T1000 (cell line): ENCODE data around the gene BCL6B.

Source experiments
- DNase-seq: peaks from one replicate; lab custom pipeline; 2025; ENCODE audit warnings: mixed read lengths; lab: John Stamatoyannopoulos, UW

Gene BCL6B

DNA sequence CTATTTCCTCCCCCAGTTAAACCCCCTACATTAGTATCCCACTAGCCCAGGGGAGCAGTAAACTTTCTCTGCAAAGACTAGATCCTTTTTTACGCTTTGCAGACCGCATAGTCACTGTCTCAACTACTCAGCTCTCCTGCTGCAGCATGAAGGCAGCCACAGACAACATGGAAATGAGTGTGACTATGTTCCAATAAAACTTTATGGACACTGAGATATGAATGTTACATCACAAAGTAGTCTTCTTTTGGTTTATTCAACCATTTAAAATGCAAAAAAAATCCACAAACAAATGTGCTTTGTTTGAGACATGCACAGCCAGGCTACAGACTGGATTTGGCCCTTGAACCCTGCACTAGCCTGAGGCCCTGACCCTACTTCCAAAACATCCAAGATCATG, 12.3 kb upstream of the BCL6B start:
- DNase-seq = no peak

GRCh38 chr17:7011415-7011814, 11.4 kb upstream of the BCL6B start:
- DNase-seq = no peak

- no peak for DNase-seq
Observed at GRCh38 chr17:7011942-7012254, 11.0 kb upstream of the BCL6B start.

- DNase-seq = peak; percentile 98
Observed at GRCh38 chr17:7014261-7014994, 8.4 kb upstream of the BCL6B start.

- DNase-seq = no peak
Observed at GRCh38 chr17:7014995-7015958, 7.6 kb upstream of the BCL6B start.

GRCh38 chr17:7016418-7016817, 6.4 kb upstream of the BCL6B start:
- no peak for DNase-seq

- no peak for DNase-seq
Observed at GRCh38 chr17:7016886-7017826, 5.7 kb upstream of the BCL6B start.

GRCh38 chr17:7017827-7018200, 5.0 kb upstream of the BCL6B start:
- DNase-seq = no peak

DNA sequence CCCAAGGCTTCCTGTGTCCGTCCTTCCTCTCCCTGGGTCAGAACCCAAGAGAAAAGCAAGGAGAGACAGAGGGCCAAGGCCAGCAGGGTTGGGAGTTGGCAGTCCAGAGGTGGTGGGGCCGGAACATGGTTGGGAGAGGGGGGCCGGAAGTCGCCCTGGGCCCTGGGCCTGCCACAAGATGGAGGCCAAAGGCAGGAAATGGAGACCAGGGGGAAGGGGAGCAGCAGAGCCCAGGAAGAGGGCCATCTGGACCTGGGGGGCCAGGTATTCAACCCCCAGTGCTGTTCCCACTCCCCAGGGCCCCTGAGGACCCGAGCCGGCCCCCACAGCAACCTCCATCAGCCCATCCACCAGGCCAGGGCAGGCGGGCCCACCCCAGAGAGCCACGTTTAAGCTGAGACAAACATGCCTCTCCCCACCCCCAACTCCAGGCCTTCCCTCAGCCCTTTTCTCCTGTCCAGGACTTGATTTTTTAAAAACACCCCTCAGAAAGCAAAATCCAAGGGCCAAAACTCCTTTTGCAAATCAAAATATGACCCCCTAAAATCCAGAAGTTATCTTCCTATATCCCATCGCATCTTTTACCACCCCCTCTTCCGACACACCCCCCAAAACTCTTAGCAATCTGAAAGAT, 4.4 kb upstream of the BCL6B start:
- DNase-seq = no peak

DNA sequence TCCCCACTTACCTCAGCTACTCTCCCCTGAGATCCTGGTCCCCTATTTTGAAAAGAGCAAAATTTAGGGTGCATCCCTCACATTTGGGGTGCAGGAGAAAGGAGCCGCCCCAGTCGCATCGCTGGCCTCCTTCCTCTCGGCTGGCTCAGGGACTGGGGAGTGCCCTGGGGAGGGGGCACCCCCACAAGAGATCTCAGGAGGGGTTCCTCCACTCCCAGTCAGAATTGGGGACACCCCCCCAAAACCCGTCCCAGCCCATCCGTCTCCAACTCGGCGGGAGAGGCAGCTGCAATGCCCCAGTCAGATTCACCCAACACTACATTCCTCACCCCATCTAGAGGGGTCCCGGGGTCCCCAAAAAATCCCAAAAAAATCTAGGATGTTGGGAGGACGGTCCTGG, 3.5 kb upstream of the BCL6B start:
- no peak for DNase-seq

DNA sequence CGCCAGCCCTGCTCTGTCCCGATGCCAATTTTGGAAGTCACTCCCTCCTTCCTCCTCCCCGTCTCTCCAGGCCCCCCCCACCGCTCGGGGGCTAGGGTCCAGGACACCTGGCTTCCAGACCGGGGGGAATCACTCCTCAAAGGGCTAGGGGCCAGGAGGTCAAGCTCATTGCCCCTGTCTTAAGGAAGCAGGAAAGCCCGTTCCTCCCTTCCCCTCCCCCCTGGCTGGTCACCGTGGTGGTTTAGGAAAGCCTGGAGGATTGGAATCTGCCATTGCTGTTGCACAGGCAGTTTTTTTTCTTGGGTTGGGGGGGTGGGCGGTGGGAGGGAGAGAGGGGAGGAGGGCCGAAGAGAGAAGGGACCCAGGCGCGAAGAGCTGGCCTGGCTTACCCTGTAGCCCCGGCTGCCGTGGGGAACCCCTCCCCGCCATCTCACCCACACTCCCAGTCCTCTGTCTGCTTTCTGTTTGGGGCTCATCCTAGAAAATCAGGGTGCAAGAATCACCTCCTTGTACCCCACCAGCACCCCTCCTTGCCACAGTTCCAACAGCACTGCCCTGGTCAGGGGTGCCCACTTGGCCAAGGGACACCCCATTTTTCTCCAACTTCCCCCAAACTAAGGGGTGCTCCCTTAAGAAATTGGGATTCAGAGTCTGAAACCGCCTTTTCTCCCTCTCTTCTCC, 2.9 kb upstream of the BCL6B start:
- DNase-seq = no peak

GRCh38 chr17:7020894-7021664, 1.8 kb upstream of the BCL6B start:
- DNase-seq = no peak

DNA sequence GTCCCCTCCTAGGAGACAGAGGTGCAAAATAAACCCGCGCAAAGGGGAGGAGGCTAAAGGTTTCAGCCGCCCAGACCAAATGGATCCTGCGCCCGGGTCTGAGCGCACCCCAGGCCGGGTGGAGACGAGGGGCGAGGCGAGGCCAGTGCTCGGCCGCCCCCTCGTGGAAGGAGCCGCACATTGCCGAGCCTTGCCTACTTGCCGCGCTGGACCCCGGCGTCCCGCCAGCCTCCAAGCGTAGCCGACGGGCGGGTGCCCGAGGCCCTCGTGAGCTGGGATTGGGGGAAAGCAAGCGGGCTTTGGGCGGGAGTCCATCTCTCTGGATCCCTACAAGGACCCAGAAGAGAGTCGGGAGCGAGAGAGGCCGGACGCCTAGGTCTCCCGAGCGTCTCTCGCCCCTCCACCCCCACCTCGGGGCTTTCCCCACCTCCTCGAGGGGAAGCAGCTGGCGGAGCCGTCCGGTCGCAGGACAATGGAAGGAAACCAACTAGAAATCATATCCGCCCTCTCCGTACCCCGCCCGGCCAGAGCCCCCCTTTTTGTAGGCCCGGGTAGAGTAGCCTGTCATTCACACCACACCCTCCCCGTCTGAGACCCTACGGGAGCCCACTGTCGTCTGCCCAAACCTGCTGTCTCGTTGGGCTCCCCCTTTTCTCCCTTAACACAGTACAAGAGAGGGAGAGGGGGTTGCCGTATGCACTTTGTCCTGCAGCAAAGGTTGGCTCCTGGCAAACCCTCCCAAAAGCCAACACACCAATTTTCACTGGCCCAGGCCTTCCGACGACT, 664 bp upstream of the BCL6B start:
- peak; percentile 67 for DNase-seq

DNA sequence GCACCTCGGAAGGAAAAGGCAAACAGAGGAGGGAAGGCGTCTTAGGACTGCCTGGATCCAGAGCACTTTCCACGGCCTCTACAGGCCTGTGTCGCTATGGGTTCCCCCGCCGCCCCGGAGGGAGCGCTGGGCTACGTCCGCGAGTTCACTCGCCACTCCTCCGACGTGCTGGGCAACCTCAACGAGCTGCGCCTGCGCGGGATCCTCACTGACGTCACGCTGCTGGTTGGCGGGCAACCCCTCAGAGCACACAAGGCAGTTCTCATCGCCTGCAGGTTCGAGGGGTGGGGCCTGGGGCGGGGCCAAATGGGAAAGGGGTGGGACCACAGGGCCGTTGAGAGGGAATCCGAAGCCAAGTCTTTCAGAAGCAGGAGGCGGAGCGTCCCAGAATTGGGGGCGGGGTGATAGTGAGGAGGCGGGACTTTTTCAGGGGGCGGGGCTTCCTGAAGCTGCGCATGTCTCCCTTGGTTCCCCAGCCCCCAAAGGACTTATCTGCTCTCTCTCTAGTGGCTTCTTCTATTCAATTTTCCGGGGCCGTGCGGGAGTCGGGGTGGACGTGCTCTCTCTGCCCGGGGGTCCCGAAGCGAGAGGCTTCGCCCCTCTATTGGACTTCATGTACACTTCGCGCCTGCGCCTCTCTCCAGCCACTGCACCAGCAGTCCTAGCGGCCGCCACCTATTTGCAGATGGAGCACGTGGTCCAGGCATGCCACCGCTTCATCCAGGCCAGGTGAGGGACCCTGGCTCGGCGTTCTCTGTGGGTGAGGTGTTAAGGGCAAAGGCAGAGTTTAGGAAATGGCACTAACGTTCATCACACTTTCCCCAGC, 939 bp downstream of the BCL6B start:
- peak; percentile 84 for DNase-seq

DNA sequence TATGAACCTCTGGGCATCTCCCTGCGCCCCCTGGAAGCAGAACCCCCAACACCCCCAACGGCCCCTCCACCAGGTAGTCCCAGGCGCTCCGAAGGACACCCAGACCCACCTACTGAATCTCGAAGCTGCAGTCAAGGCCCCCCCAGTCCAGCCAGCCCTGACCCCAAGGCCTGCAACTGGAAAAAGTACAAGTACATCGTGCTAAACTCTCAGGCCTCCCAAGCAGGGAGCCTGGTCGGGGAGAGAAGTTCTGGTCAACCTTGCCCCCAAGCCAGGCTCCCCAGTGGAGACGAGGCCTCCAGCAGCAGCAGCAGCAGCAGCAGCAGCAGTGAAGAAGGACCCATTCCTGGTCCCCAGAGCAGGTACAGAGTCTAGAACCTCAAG, 1.5 kb downstream of the BCL6B start:
- no peak for DNase-seq

DNA sequence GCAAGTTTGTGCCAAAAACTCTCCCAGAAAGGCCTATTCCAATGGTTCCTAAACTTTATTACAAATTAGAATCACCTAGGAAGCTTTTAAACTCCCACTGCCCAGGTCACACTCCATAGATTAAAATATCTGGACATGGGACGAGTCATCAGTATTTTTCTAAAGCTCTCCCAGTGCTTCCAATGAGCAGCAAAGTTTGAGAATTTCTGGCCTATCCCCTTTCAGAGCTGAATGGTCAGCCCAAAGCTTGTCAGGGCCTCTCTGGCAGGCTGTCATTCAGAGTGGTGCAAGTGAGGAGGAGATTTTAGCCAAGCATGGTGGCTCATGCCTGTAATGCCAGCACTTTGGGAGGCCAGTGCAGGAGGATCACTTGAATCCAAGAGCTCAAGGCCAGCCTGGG, 2.4 kb downstream of the BCL6B start:
- DNase-seq = no peak

DNA sequence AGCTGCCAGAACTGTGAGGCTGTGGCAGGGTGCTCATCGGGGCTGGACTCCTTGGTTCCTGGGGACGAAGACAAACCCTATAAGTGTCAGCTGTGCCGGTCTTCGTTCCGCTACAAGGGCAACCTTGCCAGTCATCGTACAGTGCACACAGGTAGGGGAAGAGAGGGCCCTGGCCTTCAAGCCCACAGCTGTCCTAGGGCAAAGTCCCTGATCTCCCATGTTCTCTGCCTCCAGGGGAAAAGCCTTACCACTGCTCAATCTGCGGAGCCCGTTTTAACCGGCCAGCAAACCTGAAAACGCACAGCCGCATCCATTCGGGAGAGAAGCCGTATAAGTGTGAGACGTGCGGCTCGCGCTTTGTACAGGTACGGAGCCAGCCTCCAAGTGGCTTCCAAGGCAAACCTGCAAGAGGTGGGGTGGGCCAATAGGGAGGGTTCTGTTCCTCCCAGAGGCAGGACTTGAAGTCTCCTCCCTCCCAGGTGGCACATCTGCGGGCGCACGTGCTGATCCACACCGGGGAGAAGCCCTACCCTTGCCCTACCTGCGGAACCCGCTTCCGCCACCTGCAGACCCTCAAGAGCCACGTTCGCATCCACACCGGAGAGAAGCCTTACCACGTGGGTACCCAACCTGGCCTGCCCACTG, 3.7 kb downstream of the BCL6B start:
- no peak for DNase-seq

DNA sequence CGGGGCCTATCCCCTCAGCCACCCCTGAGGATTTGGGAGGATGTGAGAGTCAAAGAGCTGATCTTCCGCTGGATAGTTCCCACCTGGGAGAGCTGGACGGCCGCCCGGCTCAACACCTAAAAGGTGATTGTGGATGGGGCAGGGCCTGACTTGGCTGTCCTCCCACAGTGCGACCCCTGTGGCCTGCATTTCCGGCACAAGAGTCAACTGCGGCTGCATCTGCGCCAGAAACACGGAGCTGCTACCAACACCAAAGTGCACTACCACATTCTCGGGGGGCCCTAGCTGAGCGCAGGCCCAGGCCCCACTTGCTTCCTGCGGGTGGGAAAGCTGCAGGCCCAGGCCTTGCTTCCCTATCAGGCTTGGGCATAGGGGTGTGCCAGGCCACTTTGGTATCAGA, 4.5 kb downstream of the BCL6B start:
- DNase-seq = no peak
